Measurements from ENCODE around the gene RBM15B.
"Not testable (repeated sequence)": the region's sequence is repeated elsewhere in the genome, so short reads cannot be mapped to it uniquely, and the experiment has no call there.

RBM15B gene, protein sequence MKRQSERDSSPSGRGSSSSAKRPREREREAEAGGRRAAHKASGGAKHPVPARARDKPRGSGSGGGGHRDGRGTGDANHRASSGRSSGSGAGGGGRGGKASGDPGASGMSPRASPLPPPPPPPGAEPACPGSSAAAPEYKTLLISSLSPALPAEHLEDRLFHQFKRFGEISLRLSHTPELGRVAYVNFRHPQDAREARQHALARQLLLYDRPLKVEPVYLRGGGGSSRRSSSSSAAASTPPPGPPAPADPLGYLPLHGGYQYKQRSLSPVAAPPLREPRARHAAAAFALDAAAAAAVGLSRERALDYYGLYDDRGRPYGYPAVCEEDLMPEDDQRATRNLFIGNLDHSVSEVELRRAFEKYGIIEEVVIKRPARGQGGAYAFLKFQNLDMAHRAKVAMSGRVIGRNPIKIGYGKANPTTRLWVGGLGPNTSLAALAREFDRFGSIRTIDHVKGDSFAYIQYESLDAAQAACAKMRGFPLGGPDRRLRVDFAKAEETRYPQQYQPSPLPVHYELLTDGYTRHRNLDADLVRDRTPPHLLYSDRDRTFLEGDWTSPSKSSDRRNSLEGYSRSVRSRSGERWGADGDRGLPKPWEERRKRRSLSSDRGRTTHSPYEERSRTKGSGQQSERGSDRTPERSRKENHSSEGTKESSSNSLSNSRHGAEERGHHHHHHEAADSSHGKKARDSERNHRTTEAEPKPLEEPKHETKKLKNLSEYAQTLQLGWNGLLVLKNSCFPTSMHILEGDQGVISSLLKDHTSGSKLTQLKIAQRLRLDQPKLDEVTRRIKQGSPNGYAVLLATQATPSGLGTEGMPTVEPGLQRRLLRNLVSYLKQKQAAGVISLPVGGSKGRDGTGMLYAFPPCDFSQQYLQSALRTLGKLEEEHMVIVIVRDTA

DNA sequence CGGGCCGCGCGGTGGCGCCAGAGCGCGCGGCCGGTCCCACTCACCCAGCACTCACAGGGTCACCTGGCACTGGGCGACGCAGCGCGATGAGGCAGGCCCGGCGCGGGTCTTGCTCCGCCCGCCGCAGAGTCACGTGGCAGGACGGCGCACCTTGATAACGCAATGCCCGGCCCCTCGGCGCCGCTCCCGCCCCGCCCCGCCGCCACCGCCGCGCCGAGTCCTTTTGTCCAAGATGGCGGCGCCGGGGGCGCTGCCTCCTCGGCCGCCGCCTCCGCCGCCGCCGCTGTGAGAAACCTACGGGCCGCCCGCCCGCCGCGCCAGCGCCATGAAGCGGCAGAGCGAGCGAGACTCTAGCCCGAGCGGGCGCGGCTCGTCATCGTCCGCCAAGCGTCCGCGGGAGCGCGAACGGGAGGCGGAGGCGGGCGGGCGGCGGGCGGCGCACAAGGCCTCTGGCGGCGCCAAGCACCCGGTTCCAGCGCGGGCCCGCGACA, at the start of gene RBM15B:
RBM15B (plus strand) TSS at position 211 of the 491 bp plus-strand sequence; CDS start at position 326, 115 bp downstream.
- peak; percentile 94 to 95 for DNase-seq (ENCODE audit: low read depth in 1 of 2, low spot score in 1 of 2)

- DNase-seq (ENCODE audit: low read depth in 1 of 2, low spot score in 1 of 2): no peak
These were observed 47.0 kb upstream of the RBM15B start for GRCh38 chr3:51343918-51344687.

DNA sequence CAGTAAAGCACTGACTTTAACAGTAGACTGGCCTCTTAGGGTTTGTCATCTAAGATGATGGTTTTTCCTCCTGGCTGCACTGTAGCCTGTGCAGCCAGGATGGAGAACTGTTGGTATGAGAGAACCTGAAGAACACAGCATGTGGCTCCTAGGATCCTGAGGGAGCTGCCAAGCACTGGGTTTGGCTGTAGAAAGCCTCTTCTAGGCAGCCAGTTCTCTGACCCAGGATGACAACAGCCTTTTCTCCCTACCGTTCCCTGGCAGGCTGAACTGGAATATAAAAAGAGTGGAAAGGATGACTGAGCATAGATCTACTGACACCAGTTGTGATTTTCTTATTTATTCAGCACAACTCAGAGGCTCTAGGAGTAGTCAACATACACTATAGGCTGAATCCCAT, 40.3 kb upstream of the RBM15B start:
- DNase-seq (ENCODE audit: low read depth in 1 of 2, low spot score in 1 of 2): no peak

- DNase-seq (ENCODE audit: low read depth in 1 of 2, low spot score in 1 of 2): no peak
These were observed 38.0 kb upstream of the RBM15B start for GRCh38 chr3:51353131-51353530.

DNA sequence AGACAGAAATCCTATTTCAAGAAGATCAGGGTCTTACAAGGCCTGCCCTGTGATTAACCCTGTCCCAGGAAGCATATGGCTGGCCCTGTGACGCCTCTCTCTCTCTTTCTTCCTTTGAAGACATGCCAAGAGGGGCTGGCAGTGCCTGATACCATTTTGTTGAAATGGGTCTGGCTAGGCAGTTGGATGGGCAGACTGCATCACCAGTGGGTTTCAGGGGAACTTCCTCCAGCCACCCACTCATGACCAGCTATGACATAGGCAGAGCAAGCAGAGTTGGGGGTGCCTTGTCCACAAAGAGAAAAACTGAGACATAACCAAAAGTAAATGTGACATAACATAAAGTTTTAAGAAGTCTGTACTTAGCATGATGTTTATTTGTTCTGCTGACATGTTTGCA, 37.4 kb upstream of the RBM15B start:
- DNase-seq (ENCODE audit: low read depth in 1 of 2, low spot score in 1 of 2): no peak

DNA sequence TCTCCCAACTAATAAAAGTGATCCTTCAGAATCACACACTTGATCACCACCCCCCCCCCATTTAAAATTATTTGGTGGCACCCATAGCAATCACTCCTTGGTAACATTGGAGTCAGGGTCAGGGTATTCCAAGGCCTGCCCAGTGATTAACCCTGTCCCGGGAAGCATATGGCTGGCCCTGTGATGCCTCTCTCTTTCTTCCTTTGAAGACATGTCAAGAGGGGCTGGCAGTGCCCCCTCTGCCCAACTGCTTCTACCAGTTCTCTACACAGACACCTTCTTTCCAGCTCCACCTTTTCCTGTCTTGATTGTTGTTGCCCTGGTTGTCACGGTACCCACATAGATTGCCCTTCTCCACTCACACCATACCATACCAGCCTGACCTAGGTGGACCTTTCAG, 36.9 kb upstream of the RBM15B start:
- no peak for DNase-seq (ENCODE audit: low read depth in 1 of 2, low spot score in 1 of 2)

- no peak for DNase-seq (ENCODE audit: low read depth in 1 of 2, low spot score in 1 of 2)
These were observed 36.1 kb upstream of the RBM15B start for GRCh38 chr3:51354731-51355615.

GRCh38 chr3:51355891-51356578, 35.0 kb upstream of the RBM15B start:
- no peak for DNase-seq (ENCODE audit: low read depth in 1 of 2, low spot score in 1 of 2)

DNA sequence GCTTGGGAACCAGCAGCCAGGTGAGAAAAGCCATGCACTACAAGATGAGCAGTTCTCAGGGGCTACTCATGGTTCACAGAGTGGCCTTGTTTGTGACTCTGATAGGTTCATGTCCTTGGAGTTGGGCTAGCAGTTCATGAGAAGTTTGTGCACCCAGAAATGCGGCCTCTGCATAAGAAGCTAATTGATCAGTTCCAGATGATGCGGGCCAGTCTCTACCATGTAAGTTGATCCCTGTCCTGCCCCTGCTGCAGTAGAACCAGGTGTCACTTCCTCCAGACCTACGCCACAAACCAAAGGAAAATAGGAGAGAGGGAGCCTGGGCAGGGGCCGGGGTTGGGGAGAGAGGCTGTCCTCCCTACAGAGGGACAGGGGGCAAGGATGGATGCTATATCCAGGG, 33.2 kb upstream of the RBM15B start:
- DNase-seq (ENCODE audit: low read depth in 1 of 2, low spot score in 1 of 2): no peak

DNA sequence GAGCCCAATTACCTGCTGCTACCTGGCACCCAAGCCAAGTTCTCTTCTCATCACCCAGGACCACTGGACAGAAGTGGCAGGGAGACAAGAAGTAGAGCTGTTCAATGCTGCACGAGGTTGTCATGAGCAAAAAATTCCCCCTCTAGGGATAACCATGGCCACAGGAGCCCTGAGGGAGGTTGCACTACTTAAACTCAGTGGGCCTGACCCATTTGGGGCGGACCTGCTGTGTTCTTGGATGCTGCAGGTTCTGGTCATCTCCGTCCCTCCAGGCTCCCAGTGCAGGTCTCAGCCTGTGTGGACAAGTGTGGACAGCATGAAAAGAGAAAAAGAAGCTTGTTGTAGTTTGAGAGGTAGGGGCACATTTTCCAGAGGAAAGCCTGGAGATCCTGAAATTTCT, 32.1 kb upstream of the RBM15B start:
- no peak for DNase-seq (ENCODE audit: low read depth in 1 of 2, low spot score in 1 of 2)

- DNase-seq (ENCODE audit: low read depth in 1 of 2, low spot score in 1 of 2): no peak
These were observed 30.3 kb upstream of the RBM15B start for GRCh38 chr3:51360806-51361205.

GRCh38 chr3:51361746-51362145, 29.3 kb upstream of the RBM15B start:
- no peak for DNase-seq (ENCODE audit: low read depth in 1 of 2, low spot score in 1 of 2)

- DNase-seq (ENCODE audit: low read depth in 1 of 2, low spot score in 1 of 2): no peak
These were observed 28.6 kb upstream of the RBM15B start for GRCh38 chr3:51362476-51362875.

- not testable (repeated sequence) for DNase-seq (ENCODE audit: low read depth in 1 of 2, low spot score in 1 of 2)
These were observed 22.8 kb upstream of the RBM15B start for GRCh38 chr3:51368276-51368675.

DNA sequence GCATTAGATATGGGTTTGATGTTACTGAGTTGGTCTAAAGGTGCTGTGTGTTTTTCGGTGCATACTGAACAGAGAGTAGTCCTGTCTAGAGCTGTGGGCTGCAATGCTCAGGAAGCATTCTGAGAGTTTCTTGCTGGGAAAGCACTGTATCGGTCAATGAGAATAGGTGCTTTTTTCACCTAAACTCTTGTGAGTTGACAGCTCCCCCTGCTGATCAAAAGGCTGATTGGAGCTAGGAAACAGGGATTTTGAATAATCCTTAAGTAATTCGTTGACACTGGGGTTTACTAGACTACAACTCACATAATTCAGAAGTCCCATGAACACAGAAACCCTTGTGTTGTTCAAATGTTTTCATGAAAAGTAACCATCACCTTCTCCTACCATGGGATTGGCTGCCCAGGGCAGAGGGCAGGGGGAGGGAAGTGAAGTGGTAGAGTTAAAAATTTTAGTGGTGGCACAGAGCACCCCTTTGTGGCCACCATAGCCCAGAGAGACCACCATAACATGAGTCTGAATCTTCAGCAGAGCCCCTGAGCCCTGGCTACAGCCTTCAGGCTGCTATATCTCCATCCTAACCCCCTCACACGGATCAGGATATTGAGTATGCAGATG, 19.0 kb upstream of the RBM15B start:
- peak in 1 of 2 donors; percentile 46 for DNase-seq (ENCODE audit: low read depth in 1 of 2, low spot score in 1 of 2)

- no peak for DNase-seq (ENCODE audit: low read depth in 1 of 2, low spot score in 1 of 2)
These were observed 17.2 kb upstream of the RBM15B start for GRCh38 chr3:51373658-51374421.

- no peak for DNase-seq (ENCODE audit: low read depth in 1 of 2, low spot score in 1 of 2)
These were observed 16.6 kb upstream of the RBM15B start for GRCh38 chr3:51374456-51374855.

DNA sequence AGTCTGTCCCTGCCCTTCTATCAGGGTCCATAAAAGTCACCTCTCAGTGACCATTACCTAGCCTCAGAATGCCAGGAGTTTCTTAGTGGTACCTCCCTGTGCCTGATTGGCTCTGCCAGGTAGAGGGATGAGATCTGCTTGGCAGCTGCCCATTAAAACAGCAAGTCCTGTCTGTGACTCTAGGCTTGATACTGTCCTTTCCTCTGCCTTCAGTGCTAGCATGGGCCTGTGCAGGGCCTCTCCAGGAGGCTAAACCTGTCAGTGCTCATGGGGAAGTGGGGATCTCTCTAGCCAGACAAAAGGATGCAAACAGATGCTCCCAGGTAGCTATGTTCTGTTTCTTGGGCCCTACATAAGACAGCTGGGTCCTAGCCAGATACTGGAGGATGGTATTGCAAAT, 15.9 kb upstream of the RBM15B start:
- no peak for DNase-seq (ENCODE audit: low read depth in 1 of 2, low spot score in 1 of 2)
